Activated effector memory CD4-positive, alpha-beta T cell treated with anti-CD3 and anti-CD28 coated beads, Interleukin-2, amount 50 U/mL, for 16 hours (primary cell): ENCODE measurements around the gene ZBTB32.

Source experiments
- DNase-seq: peaks from one replicate; pipeline ENCODE4 v3.0.0-alpha.2; 2020

The ZBTB32 gene

DNA sequence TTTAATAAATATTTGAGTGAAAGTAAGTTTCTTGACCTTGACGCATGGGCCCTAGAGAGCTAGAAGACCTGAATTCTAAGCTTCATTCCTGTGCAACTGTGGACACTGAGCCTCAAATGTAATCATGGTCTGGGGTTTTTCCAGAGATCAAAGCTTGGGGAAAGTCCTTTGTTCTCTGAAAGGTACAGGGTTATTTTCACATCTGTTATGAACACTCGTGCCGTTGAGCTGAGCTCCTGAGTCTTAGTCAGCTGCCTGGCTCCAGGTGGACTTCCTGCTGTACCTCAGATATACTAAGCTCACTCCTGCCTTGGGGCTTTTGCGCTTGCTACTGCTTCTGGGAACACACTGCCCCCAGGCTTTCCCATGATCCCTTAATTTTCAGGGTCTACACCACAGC is 7.5 kb upstream of the ZBTB32 start:
- DNase-seq = no peak

- DNase-seq = peak; percentile 97
Measured at GRCh38 chr19:35702223-35703012, 1.9 kb upstream of the ZBTB32 start.

DNA sequence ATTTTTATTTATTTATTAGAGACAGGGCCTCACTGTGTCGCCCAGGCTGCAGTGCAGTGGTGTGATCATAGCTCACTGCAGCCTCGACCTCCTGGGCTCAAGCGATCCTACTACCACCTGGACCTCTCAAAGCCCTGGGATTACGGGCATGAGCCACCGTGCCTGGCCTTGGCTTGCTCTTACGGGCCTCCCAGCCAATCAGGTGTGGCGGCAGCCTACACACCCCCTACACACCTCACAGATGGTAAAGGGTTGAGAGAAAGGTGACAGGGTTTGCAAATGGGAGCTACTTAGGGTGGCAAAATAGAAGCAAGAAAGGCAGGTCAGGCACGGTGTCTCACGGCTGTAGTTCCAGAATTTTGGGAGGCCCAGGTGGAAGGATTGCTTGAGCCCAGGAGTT is 1.0 kb upstream of the ZBTB32 start:
- DNase-seq = no peak

DNA sequence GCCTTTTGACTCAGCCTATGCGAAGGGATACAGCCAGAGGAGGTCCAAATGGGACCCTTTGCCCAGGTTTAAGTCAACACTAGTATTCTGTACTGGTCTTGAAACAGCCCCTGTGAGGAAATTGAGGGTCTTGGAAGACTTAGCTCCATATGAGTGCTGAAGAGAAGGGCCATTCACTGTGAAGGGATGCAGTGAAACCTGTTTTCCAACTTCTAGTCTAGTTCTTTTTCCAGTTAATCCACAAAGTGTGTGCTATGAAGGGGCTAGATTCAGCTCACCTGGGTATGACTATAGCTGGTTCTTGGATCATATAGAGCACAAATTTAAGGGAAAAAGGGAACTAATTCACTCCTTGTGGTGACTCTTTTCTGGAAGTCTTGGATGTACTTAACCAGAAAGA is 4.0 kb downstream of the ZBTB32 start:
- no peak for DNase-seq

DNA sequence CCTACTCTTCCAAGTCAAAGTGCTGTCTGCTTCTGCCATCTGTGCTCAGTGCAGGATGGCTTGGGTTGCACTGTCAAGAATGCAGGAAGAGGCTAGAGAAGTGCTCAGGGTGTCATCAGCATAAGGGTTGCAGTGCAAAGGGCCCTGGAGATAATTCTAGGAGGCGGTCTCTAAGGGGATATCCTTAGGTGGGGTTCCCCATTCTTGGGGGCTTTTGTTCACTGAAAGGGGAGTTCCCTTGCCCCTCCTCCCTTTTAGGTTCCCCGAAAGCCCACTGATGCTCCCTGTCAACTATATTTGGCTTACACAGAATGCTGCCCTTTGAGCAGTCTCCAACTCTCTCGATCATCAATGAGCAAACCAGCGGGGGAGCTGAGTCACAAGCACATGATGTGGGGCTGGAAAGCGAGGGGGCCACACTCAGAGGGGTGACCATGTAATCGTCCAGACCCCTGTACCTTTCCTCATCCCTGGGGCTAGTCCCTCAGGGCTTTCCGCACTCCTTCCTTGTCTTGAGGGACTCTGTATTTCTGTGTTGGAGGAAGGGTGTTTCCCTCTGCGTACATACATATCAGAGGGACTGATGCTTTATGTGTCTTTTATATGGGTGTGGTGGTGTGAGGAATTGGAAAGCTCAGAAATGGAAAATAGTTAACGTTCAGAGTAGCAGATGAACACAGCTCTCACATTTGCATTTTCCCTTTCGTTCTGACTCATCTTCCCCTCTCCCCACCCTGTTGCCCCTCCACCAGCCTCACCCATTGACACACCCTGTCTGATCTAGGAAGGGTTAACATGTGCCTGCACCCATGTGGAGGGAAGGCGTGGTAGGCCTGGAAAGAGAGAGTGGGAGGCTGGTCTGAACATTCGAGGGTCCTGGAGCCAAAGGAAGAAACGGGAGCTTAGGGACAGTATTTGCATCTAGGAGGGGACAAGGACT is 6.7 kb downstream of the ZBTB32 start:
- peak; percentile 85 for DNase-seq

- peak; percentile 82 for DNase-seq
Measured at GRCh38 chr19:35712567-35713505, 8.5 kb downstream of the ZBTB32 start.

GRCh38 chr19:35713506-35713850 is 9.1 kb downstream of the ZBTB32 start:
- no peak for DNase-seq

GRCh38 chr19:35713904-35714495 is 9.6 kb downstream of the ZBTB32 start:
- no peak for DNase-seq

DNA sequence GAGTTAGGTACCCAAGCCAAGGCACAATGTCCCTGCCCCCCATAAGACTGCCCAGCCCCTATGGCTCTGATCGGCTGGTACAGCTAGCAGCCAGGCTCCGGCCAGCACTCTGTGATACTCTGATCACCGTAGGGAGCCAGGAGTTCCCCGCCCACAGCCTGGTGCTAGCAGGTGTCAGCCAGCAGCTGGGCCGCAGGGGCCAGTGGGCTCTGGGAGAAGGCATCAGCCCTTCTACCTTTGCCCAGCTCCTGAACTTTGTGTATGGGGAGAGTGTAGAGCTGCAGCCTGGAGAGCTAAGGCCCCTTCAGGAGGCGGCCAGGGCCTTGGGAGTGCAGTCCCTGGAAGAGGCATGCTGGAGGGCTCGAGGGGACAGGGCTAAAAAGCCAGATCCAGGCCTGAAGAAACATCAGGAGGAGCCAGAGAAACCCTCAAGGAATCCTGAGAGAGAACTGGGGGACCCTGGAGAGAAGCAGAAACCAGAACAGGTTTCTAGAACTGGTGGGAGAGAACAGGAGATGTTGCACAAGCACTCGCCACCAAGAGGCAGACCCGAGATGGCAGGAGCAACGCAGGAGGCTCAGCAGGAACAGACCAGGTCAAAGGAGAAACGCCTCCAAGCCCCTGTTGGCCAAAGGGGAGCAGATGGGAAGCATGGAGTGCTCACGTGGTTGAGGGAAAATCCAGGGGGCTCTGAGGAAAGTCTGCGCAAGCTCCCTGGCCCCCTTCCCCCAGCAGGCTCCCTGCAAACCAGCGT is 10.4 kb downstream of the ZBTB32 start:
- DNase-seq = no peak

DNA sequence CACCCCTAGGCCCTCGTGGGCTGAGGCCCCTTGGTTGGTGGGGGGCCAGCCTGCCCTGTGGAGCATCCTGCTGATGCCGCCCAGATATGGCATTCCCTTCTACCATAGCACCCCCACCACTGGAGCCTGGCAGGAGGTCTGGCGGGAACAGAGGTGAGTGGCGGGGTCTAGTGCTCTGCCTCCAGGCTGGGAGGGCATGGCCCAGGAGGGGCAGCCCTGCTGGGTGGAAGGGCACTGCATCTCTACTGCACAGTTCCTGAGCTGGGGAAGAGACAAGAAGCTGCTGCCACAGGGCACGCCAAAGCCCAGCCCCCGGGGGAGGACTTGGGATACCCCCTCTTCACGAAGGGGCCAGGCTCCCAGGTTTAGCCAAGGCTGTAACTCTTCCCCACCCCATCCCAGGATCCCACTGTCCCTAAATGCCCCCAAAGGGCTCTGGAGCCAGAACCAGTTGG is 11.0 kb downstream of the ZBTB32 start:
- DNase-seq = no peak

GRCh38 chr19:35715981-35716800 is 11.8 kb downstream of the ZBTB32 start:
- no peak for DNase-seq

DNA sequence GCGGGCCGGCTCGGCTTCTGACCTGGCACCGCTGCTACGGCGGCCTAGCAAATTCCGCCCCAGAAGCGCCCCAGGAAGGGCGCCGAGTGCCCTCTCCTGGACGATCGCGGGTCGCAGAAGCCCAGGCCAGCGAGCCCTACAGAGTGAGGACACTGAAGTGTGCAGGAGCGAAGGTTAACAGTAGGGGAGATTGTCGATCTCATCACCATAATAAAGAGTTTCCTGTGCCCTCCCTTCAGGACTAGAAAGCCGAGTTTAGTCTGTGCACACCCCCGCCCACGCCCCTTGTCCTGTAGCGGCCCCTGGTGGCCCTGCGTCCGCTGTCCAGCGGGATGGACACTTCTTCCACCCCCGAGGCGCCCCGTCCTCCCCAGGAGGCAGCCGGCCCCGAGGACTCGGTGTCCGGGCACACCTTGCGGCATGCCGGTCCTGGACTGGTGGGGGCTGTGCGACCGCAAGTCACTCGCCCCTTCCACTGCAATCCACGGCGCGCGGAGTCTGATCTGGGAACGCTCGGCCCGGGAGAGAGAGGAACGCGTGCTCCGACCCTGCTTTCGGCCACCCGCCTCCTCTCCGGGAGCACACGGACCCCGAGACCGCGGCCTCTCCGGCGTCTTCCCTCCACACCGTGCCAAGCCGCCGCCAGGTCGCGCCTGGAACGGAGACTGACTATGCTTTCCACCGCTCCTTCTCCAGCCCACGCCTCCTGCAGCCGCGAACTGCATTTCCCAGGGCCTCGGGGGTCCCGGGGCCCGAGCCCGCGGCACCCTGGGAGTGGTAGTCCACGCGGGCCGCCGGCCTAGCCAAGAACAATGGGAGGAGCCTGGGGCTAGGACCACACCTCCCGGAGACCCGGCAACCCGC is 12.7 kb downstream of the ZBTB32 start:
- peak; percentile 99 for DNase-seq

- DNase-seq = no peak
Measured at GRCh38 chr19:35717665-35718344, 13.4 kb downstream of the ZBTB32 start, which contains the start of gene KMT2B. KMT2B (plus strand) TSS chr19:35718003; CDS start chr19:35718019, 16 bp downstream.

GRCh38 chr19:35718345-35719041 is 14.1 kb downstream of the ZBTB32 start:
- peak; percentile 85 for DNase-seq

DNA sequence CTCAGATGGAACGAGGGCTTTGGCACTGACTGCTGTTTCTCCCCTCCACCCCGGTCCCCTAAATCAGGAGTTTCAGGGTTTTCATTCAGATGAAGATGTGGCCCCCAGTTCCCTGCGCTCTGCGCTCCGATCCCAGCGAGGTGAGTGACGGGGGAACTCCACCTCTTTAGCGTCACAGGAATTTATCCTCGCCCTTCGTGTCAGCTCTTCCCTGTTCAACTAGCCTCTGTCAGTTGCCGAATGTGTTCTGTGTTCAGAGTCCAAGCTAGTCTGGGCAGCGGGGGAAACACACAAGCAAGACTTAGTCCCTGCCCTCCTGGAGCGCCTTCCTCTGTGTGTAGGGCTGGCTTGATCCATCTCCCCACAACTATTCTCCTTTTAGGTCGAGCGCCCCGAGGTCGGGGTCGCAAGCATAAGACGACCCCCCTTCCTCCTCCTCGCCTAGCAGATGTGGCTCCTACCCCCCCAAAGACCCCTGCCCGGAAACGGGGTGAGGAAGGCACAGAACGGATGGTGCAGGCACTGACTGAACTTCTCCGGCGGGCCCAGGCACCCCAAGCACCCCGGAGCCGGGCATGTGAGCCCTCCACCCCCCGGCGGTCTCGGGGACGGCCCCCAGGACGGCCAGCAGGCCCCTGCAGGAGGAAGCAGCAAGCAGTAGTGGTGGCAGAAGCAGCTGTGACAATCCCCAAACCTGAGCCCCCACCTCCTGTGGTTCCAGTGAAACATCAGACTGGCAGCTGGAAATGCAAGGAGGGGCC is 15.2 kb downstream of the ZBTB32 start:
- DNase-seq = no peak

GRCh38 chr19:35720163-35720524 is 15.8 kb downstream of the ZBTB32 start:
- DNase-seq = no peak

GRCh38 chr19:35720648-35721047 is 16.3 kb downstream of the ZBTB32 start:
- DNase-seq = no peak

DNA sequence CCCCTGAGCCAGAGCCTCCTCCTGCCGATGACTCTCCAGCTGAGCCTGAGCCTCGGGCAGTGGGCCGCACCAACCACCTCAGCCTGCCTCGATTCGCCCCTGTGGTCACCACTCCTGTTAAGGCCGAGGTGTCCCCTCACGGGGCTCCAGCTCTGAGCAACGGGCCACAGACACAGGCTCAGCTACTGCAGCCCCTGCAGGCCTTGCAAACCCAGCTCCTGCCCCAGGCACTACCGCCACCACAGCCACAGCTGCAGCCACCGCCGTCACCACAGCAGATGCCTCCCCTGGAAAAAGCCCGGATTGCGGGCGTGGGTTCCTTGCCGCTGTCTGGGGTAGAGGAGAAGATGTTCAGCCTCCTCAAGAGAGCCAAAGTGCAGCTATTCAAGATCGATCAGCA is 17.0 kb downstream of the ZBTB32 start:
- DNase-seq = no peak
